Cardiac muscle cell (in vitro differentiated cells and primary cell): ENCODE results near the gene ATXN7. TPM values are rescaled to one million over a fixed set of nuclear protein-coding genes. Genes with fewer than 3 reads are reported as not detected.

ENCODE experiments used
- DNase-seq, 2 donors: peaks; one replicate each; pipeline versions ENCODE4 v3.0.0 to v3.0.0-alpha.2; 2010 to 2017; ENCODE audit warnings: low read depth in 1 of 2, low spot score in 1 of 2
- H3K27ac ChIP-seq: fragments of 200-600 bp; sonication (generic); 2 replicates; pipeline ENCODE4 v1.5.1; 2016
- H3K27me3 ChIP-seq: fragments of 200-600 bp; sonication (generic); 2 replicates; pipeline ENCODE4 v1.6.0; 2016; ENCODE audit warnings: control low read depth
- H3K36me3 ChIP-seq: fragments of 200-600 bp; sonication (generic); 2 replicates; pipeline ENCODE4 v1.5.1; 2016; ENCODE audit warnings: control low read depth
- H3K4me1 ChIP-seq: fragments of 200-600 bp; sonication (generic); 2 replicates; pipeline ENCODE4 v1.8.1; 2017; ENCODE audit warnings: low read depth, mild to moderate bottlenecking, mixed run types
- H3K4me3 ChIP-seq: fragments of 200-600 bp; sonication (generic); 2 replicates; pipeline ENCODE4 v1.5.1; 2016; ENCODE audit warnings: mild to moderate bottlenecking
- H3K9me3 ChIP-seq: fragments of 200-600 bp; sonication (generic); 2 replicates; pipeline ENCODE4 v1.5.1; 2017; ENCODE audit warnings: low read depth, mild to moderate bottlenecking, control low read depth
- CTCF ChIP-seq: IDR thresholded peaks from 2 replicates; pipeline ENCODE4 v1.5.1; 2012; ENCODE audit warnings: low read depth, mild to moderate bottlenecking, low read length
- polyA plus RNA-seq: library from polyadenylated mRNA; unstranded; fragments of >200 nt; fragmentation: Nextera tagmentation; extraction: Ambion mirVana; gene quantifications from 2 replicates; pipeline ENCODE4 v1.2.1, GENCODE V29; 2016
- total RNA-seq: library from RNA; depleted of rRNA; stranded (reverse); fragments of >200 nt; gene quantifications from 2 replicates; pipeline ENCODE4 v1.2.3, GENCODE V29; 2016

ATXN7 gene
- total and polyA plus RNA-seq, 2 experiments from 2014 or later = 8.2 to 8.3 TPM

- no peaks in the 10 kb centered on the region for H3K36me3 ChIP-seq
- H3K27ac ChIP-seq = no peak overlapping the region
- no peaks in the 10 kb centered on the region for H3K9me3 ChIP-seq
- no peaks in the 10 kb centered on the region for H3K27me3 ChIP-seq
- DNase-seq = no peak
- TF ChIP-seq CTCF = no peak
- H3K4me1 ChIP-seq = peaks cover 40% of the 10 kb centered on the region
- no peak overlapping the region for H3K4me3 ChIP-seq
These were observed 83.1 kb downstream of the ATXN7 start for GRCh38 chr3:63946753-63947152.

GRCh38 chr3:63947594-63947993, 83.9 kb downstream of the ATXN7 start:
- Histone ChIP-seq H3K27me3 (no peaks in the 10 kb centered on the region), H3K9me3 (no peaks in the 10 kb centered on the region), H3K4me1 (peaks cover 42% of the 10 kb centered on the region), H3K36me3 (no peaks in the 10 kb centered on the region), H3K4me3 (no peak overlapping the region), H3K27ac (peak overlapping the region; percentile 32)
- TF ChIP-seq CTCF = no peak
- peak in 1 of 2 donors; percentile 60 for DNase-seq

- Histone ChIP-seq H3K27ac (no peak overlapping the region), H3K9me3 (no peaks in the 10 kb centered on the region), H3K27me3 (no peaks in the 10 kb centered on the region), H3K4me3 (no peak overlapping the region), H3K4me1 (peaks cover 42% of the 10 kb centered on the region), H3K36me3 (no peaks in the 10 kb centered on the region)
- TF ChIP-seq CTCF = no peak
- peak in 1 of 2 donors; percentile 79 for DNase-seq
These were observed 85.3 kb downstream of the ATXN7 start for GRCh38 chr3:63949005-63949404.

GRCh38 chr3:63950698-63951097, 87.0 kb downstream of the ATXN7 start:
- no peaks in the 10 kb centered on the region for H3K9me3 ChIP-seq
- H3K27me3 ChIP-seq = no peaks in the 10 kb centered on the region
- H3K4me3 ChIP-seq = no peak overlapping the region
- DNase-seq = no peak
- H3K4me1 ChIP-seq = peaks cover 38% of the 10 kb centered on the region
- no peaks in the 10 kb centered on the region for H3K36me3 ChIP-seq
- H3K27ac ChIP-seq = no peak overlapping the region
- TF ChIP-seq CTCF = no peak

GRCh38 chr3:63951492-63952247, 88.0 kb downstream of the ATXN7 start:
- Histone ChIP-seq H3K27ac (no peak overlapping the region), H3K4me1 (peaks cover 37% of the 10 kb centered on the region), H3K9me3 (no peaks in the 10 kb centered on the region), H3K36me3 (no peaks in the 10 kb centered on the region), H3K27me3 (no peaks in the 10 kb centered on the region), H3K4me3 (no peak overlapping the region)
- DNase-seq = no peak
- no peak for TF ChIP-seq CTCF
